Endometrial microvascular endothelial cells (primary cell): ENCODE data around the gene SBF1. TPM values are rescaled to one million over a fixed set of nuclear protein-coding genes. Genes with fewer than 3 reads are reported as not detected.

Experiments
- in situ Hi-C: cut with HindIII; loops from 2 replicates; pipeline ENCODE4 v1.10.0; 2017; ENCODE audit warnings: low sequenced_read_pairs, low pct_unique_long_range_greater_than_20kb; ENCODE audit errors: inconsistent ontology term
- total RNA-seq: library from RNA; depleted of rRNA; stranded (reverse); fragments of >200 nt; gene quantifications from one replicate; pipeline ENCODE4 v1.2.3, GENCODE V29; 2015; ENCODE audit errors: inconsistent ontology term

Gene SBF1
- total RNA-seq, 1 donor from 2014 or later: 53.1 TPM

GRCh38 chr22:50452649-50453048 lies 22.2 kb downstream of the SBF1 start:
- in situ Hi-C loops: no loop called here

GRCh38 chr22:50447576-50448551 lies 27.0 kb downstream of the SBF1 start:
- in situ Hi-C loops: no loop called here

- in situ Hi-C loops: no loop called here
Observed at GRCh38 chr22:50446708-50447575, 27.9 kb downstream of the SBF1 start.

- in situ Hi-C loops: no loop called here
Observed at GRCh38 chr22:50445880-50446707, 28.7 kb downstream of the SBF1 start.

- in situ Hi-C loops: no loop called here
Observed at GRCh38 chr22:50445071-50445879, 29.6 kb downstream of the SBF1 start.

- in situ Hi-C loops: no loop called here
Observed at GRCh38 chr22:50444663-50445062, 30.2 kb downstream of the SBF1 start.

- in situ Hi-C loops: no loop called here
Observed at GRCh38 chr22:50443801-50444625, 30.8 kb downstream of the SBF1 start.

GRCh38 chr22:50443197-50443596 lies 31.6 kb downstream of the SBF1 start:
- in situ Hi-C loops: no loop called here

GRCh38 chr22:50441428-50441993 lies 33.3 kb downstream of the SBF1 start:
- in situ Hi-C loops: no loop called here

GRCh38 chr22:50440544-50441249 lies 34.1 kb downstream of the SBF1 start:
- in situ Hi-C loops: no loop called here

GRCh38 chr22:50439871-50440331 lies 34.9 kb downstream of the SBF1 start:
- in situ Hi-C loops: no loop called here

- in situ Hi-C loops: no loop called here
Observed at GRCh38 chr22:50439314-50439870, 35.4 kb downstream of the SBF1 start.

GRCh38 chr22:50438305-50439275 lies 36.2 kb downstream of the SBF1 start:
- in situ Hi-C loops: no loop called here

GRCh38 chr22:50437511-50438304 lies 37.1 kb downstream of the SBF1 start:
- in situ Hi-C loops: no loop called here
